CD4-positive, alpha-beta T cell treated with Interleukin-17A for 4 hours (primary cell): Measurements from ENCODE around the gene CRIM1.

Experiments used
- DNase-seq: peaks from one replicate; pipeline ENCODE4 v3.0.0-alpha.2; 2020; ENCODE audit warnings: mixed read lengths

The CRIM1 gene

DNA sequence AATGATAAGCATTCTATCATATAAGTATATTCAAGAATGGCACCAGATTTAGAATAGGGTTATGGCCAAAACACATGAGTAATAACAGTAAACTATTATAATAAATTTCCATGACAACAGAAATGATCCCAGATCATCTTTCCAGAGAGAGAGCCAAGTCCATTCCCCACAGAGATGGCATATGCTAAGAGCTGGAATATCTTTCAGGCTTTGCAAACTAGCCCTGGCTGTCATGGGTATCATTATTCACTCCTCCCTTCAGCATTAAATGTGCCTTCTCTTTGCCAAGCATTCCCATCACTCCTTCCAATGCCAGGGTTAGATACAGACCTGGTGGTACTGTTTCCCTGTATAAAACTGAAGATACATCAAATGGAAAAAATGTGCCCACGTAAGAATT is 231.5 kb downstream of the CRIM1 start:
- no peak for DNase-seq

DNA sequence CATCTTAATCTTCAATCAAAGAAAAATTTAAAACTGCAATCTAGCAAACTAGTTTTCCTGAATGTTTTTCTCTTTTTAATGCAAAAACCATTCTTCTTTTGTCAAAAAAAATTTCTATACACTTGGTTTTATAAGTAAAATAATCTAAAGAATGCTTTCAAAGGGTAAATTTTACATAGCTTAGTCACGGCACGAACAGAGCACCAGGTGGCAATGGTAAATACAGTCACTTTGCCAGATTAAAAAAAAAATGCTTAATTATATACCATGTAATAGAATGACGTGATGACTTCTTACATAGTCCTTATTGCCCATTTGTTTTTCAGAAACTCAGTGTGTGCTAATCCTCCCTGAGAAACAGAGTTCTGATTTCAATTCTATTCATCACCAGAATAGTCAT is 232.0 kb downstream of the CRIM1 start:
- no peak for DNase-seq

DNA sequence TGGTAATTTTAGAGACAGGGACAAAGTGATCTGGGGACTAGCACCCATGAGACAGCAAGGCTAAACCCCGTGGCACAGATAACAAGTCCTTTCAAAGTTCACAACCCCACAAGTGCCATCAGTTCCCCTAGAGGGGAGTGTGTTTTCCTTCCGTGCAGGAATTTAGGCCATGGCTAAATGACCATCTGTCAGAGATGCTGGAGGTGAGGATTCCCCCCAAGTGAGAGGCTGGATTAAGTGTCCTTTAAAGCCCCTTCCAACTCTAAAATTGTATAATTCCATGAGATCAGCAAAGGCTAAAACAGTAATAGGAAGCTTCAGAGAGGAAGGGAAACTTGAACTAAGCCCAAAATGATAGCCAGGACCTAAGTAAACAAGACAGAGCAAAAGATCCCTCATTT is 233.7 kb downstream of the CRIM1 start:
- no peak for DNase-seq

GRCh38 chr2:36594849-36595248 is 239.3 kb downstream of the CRIM1 start:
- DNase-seq = no peak

- no peak for DNase-seq
Measured at GRCh38 chr2:36596397-36596796, 240.8 kb downstream of the CRIM1 start.

GRCh38 chr2:36597003-36597531 is 241.5 kb downstream of the CRIM1 start:
- no peak for DNase-seq

GRCh38 chr2:36597532-36598377 is 242.2 kb downstream of the CRIM1 start, which contains the start of gene FEZ2:
Gene FEZ2, minus strand, starts transcription at chr2:36598168. Its CDS starts 26 bp downstream, at chr2:36598142.
- DNase-seq = peak; percentile 77
